Measurements from ENCODE around the gene GLUL.
"Not testable (repeated sequence)": the region's sequence is repeated elsewhere in the genome, so short reads cannot be mapped to it uniquely, and the experiment has no call there.

The GLUL gene

DNA sequence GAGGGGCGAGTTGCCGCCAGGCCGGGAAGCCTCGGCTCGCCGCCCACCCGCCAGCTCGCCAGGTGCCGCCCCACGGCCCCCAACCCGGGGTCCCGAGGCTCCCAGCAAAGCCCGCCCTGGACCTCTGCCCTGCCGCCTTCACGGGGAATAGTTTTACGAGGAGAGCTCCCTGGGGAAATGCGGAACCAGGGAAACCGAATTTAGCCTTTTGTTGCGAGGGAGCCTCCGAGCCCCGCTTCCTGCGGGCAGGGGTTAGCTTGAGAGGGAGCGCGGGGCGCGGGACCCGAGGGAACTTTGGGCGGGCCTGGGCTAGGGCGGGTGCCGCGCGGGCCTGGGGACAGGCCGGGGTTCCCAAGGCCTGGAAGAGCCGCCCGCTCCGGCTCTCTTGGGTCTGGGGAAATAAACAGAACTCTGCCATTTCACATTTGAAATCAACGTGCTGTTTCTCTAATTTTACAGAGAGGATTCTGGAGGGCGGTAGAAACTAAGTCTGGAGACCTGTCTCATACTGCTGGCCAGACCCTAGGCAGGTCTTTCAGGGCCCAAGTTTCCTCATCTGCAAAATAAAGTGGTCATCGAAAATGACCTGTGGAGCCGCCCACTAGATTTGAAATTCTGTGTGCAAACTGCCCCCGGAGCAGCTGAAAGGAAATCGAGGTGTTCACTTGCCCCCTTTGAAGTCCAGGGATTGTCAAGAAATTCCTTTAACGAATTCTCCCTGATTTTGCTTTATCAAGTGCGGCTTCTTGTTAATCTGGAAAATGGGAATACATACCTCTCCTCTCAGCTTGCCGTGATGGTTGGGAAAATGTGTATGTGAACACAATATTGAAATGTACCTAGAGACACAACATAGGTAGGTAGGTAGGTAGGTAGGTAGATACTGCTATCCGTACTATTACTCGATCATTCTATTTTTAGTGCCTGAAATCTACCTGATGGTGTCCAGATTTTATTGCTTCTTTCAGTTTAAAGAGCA lies 749 bp upstream of the GLUL start:
- peak; percentile 78 for DNase-seq

DNA sequence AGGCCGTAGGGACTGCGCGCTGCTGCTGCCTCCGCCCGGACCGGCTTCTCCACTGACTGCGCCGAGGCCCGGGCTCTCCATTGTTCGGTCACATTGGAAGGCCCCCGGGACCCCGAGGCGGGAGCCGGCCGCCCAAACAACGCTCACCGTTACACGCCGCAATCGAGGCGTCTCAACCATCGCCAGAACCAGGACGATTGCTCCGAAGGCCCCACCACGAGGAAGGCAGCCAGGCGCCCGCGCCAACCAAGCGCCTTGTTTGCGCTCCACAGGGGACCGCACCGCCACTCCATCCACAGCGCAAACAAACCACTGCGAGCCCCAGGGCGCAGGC lies 595 bp downstream of the GLUL start:
- DNase-seq: peak; percentile 93

DNA sequence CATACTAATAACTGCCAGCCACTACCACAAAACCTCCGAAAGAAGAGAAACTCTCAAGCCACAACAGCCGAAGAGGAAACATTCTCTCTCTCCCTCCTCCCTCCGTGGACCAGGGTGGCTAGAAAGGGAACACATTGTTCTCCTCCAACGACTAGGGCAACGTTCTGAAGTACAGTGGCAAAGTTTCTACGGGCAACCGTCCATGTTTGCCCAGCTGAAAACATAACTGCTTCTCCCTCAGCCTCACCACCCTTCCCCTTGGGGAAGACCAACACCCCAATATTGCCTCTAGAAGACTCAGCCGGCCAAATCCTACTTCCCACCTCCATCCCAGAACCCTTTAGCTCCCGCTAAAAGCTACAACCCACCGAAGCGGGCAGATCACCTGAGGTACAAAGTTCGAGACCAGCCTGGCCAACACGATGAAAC lies 2.0 kb downstream of the GLUL start:
- peak; percentile 9 for DNase-seq

DNA sequence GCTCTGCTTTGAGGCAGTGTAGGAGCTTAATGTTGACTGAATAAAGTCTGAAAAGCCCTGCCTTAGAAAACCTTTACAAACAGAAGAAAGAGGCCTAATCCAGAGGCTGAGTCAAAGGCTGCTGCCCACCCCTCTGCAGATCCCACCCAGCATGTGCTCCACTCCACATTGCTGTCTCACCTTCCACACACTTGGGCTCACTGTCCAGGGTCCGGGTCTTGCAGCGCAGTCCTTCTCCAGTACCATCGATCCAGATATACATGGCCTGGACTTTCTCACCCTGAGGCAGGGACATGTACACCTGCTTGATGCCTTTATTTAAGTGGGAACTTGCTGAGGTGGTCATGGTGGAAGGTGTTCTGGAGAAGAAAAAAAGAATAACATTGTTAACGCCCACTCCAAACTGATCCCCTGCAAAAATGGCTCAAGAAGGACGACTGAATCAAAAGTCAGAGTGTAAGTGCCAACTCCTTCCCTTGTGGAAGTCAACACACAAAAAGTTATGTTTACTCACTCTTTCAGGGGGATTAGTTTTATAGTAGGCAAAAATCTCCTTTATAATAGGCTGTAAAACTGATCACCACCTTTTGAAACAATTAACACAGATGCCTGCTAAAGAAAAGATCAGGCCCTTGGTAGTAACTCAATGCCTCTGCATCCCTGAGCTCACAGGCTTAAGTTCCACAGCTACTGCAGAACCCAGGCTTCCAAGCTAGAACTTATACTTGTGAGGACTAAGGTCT lies 3.0 kb downstream of the GLUL start:
- no peak for DNase-seq

DNA sequence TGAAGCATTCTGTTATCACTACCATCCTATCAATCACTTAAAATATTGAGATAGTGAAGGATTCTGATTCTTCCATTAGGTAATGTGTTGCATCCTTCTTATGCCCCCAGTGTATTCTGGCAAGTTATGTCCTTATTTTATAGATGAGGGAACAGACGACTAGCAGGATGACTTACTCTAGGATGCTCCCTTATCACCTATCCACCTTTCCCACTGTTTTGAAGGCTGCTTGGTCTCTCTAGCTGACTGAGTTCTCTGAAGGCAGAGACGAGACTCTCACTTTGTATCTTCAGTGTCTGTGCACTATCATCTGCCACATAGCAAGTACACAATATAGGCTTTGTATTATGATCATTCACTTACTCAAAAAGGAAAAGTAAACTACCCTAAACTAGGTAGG lies 4.0 kb downstream of the GLUL start:
- no peak for DNase-seq

DNA sequence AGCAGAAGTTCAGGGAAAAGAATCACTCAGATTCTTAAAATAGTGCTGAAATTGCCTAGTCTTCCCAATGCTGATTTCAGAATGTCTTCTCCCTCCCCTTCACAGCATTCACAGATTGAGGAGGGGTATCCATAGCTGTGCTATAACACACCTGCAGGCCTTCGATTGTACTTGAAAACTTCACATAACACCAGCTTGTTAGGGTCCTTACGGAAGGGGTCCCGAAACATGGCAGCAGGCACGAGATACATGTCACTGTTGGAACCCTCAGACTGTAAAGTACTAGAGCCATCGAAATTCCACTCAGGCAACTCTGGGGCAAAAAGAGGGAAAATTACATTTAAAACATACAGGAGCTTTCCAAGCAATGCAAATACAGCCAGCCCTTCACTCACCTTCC lies 4.6 kb downstream of the GLUL start:
- no peak for DNase-seq

DNA sequence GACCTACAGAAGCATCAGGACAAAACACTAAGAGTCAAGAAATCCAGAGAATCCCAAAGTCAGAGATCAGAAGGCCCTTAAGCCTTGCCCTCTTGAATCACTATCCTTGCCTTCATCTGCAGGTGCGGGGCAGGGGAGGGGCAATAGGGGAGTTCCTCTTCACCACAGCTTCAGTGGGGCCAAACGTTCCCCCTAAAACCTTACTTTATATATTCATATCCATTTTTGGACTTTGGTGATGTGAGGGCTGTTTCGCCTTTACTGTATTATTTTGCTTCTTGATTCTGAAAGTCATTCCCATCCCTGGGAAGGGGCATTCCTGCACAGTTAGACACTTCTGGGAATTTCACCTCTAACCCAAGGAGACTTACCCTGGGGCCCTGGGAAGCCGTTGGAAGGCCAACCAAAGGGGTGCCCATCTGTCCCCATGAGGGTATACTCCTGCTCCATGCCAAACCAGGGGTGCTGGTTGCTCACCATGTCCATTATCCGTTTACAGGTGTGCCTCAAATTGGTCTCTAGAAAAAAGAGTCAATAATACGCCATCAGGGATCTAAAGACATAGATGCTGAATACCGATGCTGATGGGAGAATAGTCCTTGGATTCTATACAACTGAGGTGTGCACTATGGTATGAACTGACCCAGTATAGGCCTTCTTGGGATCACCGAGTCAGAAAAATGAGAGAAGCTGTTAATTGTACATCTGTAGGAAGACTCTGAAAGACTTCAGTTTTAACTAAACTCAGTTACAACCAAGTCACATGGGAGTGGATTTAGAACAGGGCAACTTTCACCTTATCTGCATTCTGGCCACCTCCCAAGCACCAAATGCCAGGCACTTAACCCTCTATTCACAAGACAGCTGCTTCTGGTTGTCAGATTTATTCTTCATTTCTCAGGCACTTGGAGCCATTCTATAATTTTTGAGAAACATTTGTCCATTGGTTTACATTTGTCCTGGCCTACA lies 5.4 kb downstream of the GLUL start:
- no peak for DNase-seq

DNA sequence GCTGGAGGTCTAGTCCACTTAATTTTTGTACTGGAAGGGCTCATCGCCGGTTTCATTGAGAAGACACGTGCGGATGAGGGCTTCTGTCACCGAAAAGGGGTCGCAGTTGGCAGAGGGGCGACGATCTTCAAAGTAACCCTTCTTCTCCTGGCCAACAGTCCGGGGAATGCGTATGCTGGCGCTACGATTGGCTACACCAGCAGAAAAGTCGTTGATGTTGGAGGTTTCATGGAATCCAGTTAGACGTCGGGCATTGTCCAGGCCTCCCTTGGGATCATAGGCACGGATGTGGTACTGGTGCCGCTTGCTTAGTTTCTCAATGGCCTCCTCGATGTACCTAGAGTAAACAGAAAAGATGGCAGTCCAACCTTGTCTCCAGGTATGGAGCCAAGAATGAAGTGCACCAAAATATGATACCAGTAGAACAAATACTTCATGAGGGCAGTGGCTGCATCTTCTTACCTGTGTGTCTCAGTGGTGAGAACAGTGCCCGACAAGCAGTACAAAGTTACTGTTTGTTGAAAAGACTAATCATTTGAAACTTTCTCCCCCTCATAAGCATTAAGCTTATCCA lies 7.1 kb downstream of the GLUL start:
- no peak for DNase-seq

DNA sequence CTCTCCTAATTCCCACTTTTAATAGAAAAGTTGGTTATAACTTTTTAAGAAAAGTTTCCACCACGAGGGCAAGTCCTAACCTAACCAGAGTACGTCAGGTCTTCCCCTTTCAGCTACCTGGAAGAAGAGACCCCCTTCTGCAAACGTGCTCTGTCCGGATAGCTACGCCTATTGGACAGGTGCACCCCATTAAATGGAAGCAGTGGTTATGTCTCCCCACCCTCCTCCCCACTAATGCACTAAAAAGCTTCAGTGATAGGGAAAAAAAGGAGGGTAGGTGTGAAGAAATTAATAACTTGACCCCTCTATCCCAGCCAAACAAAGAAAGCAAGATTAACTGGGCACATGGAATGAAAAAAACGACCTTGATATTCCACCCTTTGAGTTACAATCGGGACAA lies 7.7 kb downstream of the GLUL start:
- DNase-seq: no peak

DNA sequence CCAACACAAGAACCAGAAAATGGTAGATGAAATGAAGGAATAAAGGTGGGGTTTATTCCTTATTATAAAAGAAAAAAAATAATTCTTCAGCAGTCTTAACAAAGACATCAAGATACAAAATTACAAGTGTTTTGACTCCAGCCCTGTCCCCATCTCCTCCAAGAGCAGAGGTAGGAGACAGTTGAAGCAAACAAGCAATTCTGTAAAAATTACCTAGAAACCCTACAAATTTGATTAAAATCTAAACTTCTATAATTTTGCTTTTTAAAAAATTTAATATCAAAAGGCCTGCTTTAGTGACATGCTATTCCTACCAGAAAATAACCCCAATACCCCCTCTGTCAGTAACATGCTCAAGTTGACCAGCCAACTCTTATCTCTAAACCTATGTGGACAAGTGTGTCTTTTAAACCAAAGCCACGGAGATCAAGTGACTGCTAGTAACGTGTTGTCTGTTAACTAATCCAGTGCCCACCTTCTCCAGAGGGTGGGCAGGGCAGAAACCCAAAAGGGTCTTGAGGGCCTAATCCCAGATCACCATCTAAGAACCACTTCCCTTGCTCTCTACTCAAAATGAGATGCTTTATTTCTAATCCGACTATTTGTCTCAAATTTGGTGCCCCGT lies 8.4 kb downstream of the GLUL start:
- no peak for DNase-seq

DNA sequence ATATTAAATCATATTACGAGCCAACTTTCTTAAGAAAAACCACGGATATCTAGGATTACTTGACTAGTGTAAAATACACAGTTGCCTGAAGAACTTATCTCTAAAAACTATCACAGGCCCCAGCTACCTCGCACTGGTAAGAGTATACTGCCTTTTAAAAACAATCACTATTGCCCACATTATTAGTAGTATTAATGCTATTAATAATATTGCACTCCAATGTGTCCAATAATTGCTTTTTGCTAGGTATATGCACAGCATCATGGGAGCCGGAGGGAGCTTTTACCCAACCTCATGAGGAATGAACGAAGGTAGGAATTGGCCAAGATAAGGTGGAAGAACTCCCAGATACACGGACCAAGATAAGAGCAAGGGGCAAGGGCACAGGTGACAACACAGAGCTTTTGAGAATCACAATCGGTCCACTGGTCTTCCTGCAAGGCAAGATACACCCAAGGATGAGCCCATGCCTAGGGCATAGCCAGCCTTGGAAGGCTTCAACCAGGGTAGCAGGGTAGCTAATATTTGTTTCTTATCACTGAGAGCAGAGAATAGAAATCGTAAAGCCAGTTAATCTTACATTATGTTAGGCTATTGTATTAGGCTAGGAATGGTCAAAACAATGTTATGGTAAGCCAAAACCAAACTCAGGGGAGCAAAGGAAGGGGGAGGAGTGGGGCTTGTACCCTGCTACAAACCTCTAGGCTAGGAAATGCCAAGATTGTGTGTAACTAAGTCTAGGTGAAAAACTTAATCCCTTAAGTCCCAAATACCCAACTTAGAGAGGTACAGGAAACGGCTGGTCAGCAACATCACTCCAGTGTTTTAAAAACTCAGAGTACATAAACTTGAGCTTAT lies 9.4 kb downstream of the GLUL start:
- no peak for DNase-seq

DNA sequence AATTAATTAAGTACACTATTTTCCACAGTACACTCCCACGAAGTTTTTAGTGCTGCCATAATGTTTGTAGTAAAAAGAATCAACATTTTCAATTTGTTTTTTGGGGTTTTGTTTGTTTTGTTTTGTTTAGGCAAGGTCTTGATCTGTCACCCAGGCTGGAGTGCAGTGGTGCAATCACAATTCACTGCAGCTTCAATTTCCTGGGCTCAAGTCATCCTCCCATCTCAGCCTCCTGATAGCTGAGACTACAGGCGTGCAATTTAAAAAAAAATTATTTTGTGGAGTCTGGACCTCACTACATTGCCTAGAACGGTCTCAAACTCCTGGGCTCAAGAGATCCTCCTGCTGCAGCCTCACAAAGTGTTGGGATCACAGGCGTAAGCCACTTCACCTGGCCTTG lies 11.4 kb downstream of the GLUL start:
- DNase-seq: no peak

DNA sequence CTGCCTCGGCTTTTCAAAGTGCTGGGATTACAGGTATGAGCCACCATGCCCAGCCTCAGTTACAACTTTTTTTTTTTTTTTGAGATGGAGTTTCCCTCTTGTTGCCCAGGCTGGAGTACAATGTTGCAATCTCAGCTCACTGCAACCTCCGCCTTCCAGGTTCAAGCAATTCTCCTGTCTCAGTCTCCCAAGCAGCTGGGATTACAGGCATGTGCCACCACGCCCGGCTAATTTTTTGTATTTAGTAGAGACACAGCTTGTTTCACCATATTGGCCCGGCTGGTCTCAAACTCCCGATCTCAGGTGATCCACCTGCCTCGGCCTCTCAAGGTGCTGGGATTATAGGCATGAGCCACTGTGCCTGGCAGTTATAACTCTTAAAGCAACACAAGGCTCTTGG lies 11.8 kb downstream of the GLUL start:
- not testable (repeated sequence) for DNase-seq

DNA sequence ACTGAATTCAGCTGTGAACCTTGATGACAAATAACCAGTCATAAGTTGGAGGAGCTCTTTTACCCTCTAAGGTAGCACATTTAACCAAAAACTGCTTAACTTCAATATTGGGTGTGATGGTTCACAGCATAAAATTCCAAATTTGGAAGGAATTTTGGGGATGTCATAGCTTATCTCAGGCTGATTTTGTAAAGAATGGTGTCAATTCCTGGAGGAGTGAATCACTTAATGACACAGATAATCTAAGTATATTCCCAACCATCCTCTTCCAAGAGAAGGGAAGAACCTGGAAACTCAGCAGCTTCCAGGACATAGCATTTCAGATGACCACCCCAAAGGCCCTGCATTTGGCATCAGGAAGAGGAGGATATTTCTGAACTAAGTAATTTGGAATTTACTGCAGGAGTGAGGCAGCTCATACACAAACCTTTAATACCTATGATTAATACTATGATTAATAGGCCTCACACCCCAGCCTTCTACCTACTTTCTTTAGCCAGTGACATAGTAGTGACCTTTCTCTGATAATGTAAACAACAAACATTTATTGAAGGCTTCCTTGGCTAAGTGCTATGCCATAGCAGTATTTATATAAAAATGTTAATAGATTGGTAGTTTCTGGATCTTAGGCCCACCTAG lies 14.5 kb downstream of the GLUL start:
- no peak for DNase-seq

DNA sequence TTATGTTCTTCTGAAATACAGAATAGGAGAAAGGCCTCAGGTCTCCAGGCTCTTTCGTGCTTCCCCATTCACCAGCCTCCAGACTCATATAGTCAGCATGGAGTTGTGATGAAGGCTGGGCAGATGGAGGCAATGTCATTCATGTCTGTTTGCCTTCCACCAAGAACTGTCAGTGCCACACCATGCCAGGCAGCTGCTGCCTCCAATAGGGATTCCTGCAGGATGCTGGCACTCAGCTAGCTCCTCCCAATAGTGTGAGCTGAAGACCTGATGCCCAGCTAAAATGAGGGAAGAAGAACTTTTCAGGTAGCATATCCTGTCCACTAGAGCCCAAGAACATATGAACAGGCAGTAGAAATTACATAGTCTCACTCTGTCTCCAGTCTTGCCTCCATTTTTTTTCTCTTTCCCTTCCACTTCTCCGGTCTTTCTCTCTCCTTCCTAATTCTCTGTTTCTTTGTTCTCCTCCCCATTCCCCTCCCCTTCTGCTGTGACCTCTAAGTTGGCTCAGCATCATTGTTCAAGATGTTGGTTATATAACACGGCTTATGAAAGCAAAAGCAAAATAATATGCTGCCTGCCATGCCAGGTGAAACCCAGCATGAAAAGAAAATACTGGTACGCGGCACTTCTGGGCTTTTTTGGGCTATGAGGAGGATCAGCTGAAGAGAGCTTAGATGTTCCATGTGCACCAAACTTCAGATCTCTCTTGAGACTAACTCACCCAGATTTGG lies 17.3 kb downstream of the GLUL start:
- no peak for DNase-seq

DNA sequence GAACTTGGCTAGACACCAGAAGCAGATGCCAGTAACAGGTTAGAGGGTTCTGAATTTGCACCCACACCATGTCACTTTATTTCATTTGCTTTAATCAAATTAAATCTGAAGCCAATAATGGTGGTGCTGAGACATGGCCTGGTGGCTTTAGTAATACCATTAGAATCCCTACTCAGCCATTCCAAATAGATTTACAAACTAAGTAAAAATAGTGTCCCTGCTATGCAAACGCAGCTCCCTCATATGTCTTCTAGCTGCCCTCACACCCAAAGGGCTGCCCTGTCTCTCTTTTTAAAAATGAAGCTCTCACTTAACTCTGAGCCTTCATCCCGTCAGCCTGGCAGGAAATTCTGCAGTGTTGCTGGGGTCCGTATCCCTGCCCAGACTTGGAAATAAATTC lies 21.1 kb downstream of the GLUL start:
- DNase-seq: no peak

DNA sequence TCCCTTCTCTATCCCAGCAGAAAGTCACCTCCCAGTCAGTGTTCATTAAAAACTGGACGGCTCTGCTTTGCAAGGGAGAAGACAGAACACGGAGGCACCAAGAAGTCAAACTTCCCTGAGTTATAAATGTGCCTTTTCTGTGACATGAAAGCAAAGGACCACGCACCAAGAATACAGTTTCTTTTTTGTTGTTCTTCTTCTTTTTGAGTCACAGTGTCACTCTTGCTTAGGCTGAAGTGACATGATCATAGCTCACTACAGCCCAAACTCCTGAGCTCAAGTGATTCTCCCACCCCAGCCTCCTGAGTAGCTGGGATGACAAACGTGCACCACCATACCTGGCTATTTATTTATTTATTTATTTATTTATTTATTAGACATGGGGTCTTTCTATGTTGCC lies 22.7 kb downstream of the GLUL start:
- DNase-seq: no peak

DNA sequence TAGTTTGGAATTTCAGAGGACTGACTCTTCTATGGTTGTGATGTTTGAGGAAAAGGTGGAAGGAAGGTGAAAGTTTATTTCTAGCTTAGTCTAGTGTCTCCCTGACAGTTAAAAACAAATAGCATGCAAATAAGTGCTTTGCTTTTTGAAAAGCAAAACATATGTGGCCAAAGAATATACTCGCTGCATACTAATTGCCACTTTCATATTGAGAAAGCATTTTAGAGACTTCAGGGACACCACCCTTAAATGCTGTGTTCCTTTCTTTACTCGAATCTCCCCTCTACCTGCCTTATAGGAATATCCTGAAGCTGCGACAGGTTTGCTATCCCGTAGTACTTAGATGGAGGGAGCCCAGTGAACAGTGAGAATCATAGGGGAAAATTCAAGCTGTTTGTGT lies 23.2 kb downstream of the GLUL start:
- DNase-seq: no peak

DNA sequence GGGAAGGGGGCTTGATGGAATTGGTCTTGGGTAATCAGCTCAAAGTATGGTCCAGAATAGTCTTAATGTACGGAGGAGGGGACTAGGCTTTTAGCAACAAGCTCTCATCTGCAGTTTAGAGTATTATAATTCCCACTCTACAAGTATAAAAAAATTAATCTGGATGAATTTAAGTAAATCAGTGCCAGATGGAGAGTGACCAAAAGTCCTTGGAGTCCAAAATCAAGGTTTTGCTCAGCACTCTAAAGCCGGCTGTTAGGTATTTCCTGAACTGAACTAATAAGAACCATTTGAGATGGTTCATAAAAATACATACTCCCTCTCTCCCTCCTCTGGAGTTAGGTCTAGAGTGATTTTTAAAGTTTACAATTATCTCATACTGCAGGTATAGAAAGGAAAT lies 23.7 kb downstream of the GLUL start:
- no peak for DNase-seq

DNA sequence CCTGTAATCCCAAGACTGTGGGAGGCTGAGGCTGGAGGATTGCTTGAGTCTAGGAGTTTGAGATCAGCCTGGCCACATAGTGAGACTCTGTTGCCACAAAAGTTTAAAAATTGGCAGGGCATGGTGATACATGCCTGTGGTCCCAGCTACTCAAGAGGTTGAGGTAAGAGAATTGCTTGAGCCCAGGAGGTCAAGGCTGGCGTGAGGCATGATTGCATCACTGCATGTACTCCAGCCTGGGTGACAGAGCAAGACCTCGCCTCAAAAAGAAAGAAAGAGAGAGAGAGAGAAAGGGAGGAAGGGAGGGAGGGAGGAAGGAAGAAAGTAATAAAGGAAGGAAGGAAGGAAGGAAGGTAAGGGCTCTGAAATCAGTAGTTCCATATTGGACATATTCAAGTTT lies 25.0 kb downstream of the GLUL start:
- DNase-seq: no peak
